BJ (cell line): ENCODE data around the gene DYNC1LI2. TPM values are rescaled to one million over a fixed set of nuclear protein-coding genes. Genes with fewer than 3 reads are reported as not detected.

Experiments used
- CTCF ChIA-PET: fragments of 350-600 bp; formaldehyde crosslinking; extraction: SDS; loops from one replicate; lab custom pipeline; 2021; ENCODE audit warnings: antibody characterized with exemption, inconsistent platforms; lab: Yijun Ruan, JAX
- POLR2A ChIA-PET: fragments of 300-600 bp; sonication (Branson Sonifier 250); formaldehyde crosslinking; extraction: SDS; loops from one replicate; lab custom pipeline; 2021; ENCODE audit warnings: antibody characterized with exemption; lab: Charles Lee
- DNase-seq: peaks from one replicate; pipeline ENCODE4 v3.0.0-alpha.2; 2011; ENCODE audit warnings: low read depth
- H3K27me3 ChIP-seq: 2 replicates; pipeline ENCODE4 v1.6.0; 2011; ENCODE audit warnings: low read length; ENCODE audit not compliant: control insufficient read depth, insufficient read depth
- H3K36me3 ChIP-seq: 2 replicates; pipeline ENCODE4 v1.5.1; 2011; ENCODE audit warnings: low read length; ENCODE audit not compliant: control insufficient read depth, insufficient read depth
- H3K4me3 ChIP-seq: 2 replicates; pipeline ENCODE4 v1.5.1; 2011; ENCODE audit warnings: low read depth, mild to moderate bottlenecking, control low read depth, low read length
- CTCF ChIP-seq: IDR thresholded peaks from 2 replicates; pipeline ENCODE4 v1.5.1; 2011; ENCODE audit warnings: low read depth, mild to moderate bottlenecking, control low read depth, inconsistent platforms, low read length, moderate library complexity; ENCODE audit not compliant: insufficient read depth
- polyA plus RNA-seq: library from polyadenylated mRNA; depleted of rRNA; stranded (reverse); fragments of >200 nt; gene quantifications from 2 replicates; pipeline ENCODE4 v1.2.3, GENCODE V29; 2011

DYNC1LI2 gene
- polyA plus RNA-seq, 1 experiment: 82.0 TPM

- ChIA-PET POLR2A (interaction anchor here (0.5 kb wide), 1 partner anchor 10 kb away, joined by 9 read pairs; no protein-coding TSS in a partner anchor), CTCF (interaction anchor here (0.8 to 1.7 kb wide), 6 partner anchors 10 to 145 kb away, joined by 3 to 12 read pairs (median 3); no protein-coding TSS in a partner anchor)
- no peaks in the 10 kb centered on the region for H3K36me3 ChIP-seq
- peak; percentile 30; the same call in 1 of the 2 replicates for TF ChIP-seq CTCF
- H3K4me3 ChIP-seq: peak within 1 kb of the TSS; percentile 61
- no peaks in the 10 kb centered on the region for H3K27me3 ChIP-seq
- peak; percentile 34 for DNase-seq
Measured at GRCh38 chr16:66696669-66697630, 54.5 kb downstream of the DYNC1LI2 start, which contains the start of gene CMTM4. CMTM4 (minus strand) TSS chr16:66696743; CDS start chr16:66696525, 218 bp downstream.

- POLR2A ChIA-PET: interaction anchor here (0.6 kb wide), 1 partner anchor 92 kb away, joined by 4 read pairs; no protein-coding TSS in a partner anchor
- CTCF ChIA-PET: interaction anchor here (0.5 to 1.8 kb wide), 6 partner anchors 12 to 173 kb away, joined by 3 to 7 read pairs (median 4); no protein-coding TSS in a partner anchor
- H3K36me3 ChIP-seq: no peaks in the 10 kb centered on the region
- no peak for TF ChIP-seq CTCF
- peak overlapping the region; percentile 61 for H3K4me3 ChIP-seq
- H3K27me3 ChIP-seq: no peaks in the 10 kb centered on the region
- DNase-seq: no peak
Measured at GRCh38 chr16:66695935-66696668, 55.3 kb downstream of the DYNC1LI2 start.

GRCh38 chr16:66695471-66695934, 55.9 kb downstream of the DYNC1LI2 start:
- CTCF ChIA-PET: interaction anchor here (0.5 to 1.8 kb wide), 6 partner anchors 12 to 173 kb away, joined by 3 to 7 read pairs (median 4); no protein-coding TSS in a partner anchor
- no peak for TF ChIP-seq CTCF
- POLR2A ChIA-PET: interaction anchor here (0.6 kb wide), 1 partner anchor 92 kb away, joined by 4 read pairs; no protein-coding TSS in a partner anchor
- Histone ChIP-seq H3K4me3 (peak overlapping the region; percentile 61), H3K27me3 (no peaks in the 10 kb centered on the region), H3K36me3 (no peaks in the 10 kb centered on the region)
- no peak for DNase-seq

- no peak for TF ChIP-seq CTCF
- no peak for DNase-seq
- H3K27me3 ChIP-seq: no peaks in the 10 kb centered on the region
- no peak overlapping the region for H3K4me3 ChIP-seq
- CTCF ChIA-PET: interaction anchor here (1.6 kb wide), 2 partner anchors 31 to 85 kb away, joined by 3 to 6 read pairs; no protein-coding TSS in a partner anchor
- no peaks in the 10 kb centered on the region for H3K36me3 ChIP-seq
- POLR2A ChIA-PET: interaction anchor here (0.6 kb wide), 1 partner anchor 100 kb away, joined by 3 read pairs; no protein-coding TSS in a partner anchor
Measured at GRCh38 chr16:66693149-66693548, 58.3 kb downstream of the DYNC1LI2 start.
